GM18505 (cell line): ENCODE measurements around the gene HTR2A.
"Not testable (repeated sequence)": the region's sequence is repeated elsewhere in the genome, so short reads cannot be mapped to it uniquely, and the experiment has no call there.

Experiments used
- ATAC-seq: cut with Tn5 transposase; IDR thresholded peaks from one replicate; pipeline ENCODE4 v1.9.1; 2021; ENCODE audit not compliant: unreplicated experiment
- POLR2A ChIP-seq: IDR thresholded peaks from 4 replicates; pipeline ENCODE4 v1.6.1; 2011; ENCODE audit warnings: borderline replicate concordance; ENCODE audit not compliant: insufficient read depth, insufficient read length; ENCODE audit errors: extremely low read depth

The HTR2A gene

GRCh38 chr13:46816371-46816770 lies 80.5 kb downstream of the HTR2A start:
- ATAC-seq, result no peak
- no peak for TF ChIP-seq POLR2A

- no peak for ATAC-seq
- no peak for TF ChIP-seq POLR2A
Measured at GRCh38 chr13:46812301-46812797, 84.5 kb downstream of the HTR2A start.

DNA sequence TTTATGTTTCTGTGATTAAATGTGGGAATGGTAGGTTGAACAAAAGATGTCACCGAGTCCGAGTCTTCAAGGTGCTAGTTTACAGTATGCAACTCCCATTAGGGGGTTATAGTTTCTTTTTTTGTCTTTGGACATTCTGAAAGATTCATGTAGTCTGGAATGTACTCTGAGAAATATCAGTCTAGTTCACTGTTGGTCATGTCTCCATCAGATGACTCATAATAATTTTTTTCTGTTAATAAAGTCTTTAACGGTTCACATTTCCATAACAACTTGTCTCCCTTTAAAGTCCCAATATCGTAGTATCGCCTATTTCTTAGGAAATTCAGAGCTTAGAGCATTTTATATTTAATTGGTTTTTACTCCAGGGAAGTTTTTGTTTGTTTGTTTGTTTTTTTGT lies 86.4 kb downstream of the HTR2A start:
- no peak for ATAC-seq
- no peak for TF ChIP-seq POLR2A

- ATAC-seq, result not testable (repeated sequence)
Measured at GRCh38 chr13:46804921-46805320, 91.9 kb downstream of the HTR2A start.

DNA sequence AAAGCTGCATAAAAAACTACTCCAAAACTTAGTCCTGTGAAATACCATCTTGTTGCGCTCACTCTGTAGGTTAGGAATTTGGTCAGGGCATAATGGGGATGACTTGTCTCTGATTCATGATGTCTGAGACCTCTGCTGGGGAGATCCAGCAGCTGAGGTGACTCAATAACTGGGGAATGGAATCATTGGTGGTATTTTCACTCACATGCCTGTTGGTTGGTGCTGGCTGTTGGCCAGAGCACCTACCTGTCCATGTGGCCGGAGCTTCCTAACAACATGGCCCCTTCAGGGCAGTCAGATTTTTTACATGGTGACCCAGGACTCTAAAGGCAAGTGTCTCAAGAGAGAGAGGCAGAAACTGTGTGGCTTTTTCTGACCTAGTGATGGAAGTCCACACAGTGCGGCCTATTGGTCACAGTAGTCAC lies 92.5 kb downstream of the HTR2A start:
- ATAC-seq, result no peak
- no peak for TF ChIP-seq POLR2A

DNA sequence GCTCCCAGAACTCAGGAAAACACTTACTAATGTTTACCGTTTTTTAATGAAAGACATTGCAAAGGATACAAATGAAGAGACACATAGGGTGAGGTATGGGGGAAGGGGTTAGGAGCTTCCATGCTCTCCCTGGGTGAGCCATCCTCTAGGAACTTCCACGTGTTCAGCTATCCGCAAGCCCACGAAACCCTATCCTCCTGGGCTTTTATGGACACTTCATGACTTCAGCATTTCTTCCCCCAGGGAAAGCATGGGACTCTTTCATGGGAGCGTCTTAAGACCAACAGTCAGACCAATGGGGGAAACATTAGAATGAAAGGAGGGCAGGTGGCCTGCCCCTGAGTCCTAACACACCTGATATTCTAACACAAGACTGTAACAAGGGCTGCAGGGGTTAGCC lies 93.3 kb downstream of the HTR2A start:
- TF ChIP-seq POLR2A, result no peak
- ATAC-seq, result no peak

DNA sequence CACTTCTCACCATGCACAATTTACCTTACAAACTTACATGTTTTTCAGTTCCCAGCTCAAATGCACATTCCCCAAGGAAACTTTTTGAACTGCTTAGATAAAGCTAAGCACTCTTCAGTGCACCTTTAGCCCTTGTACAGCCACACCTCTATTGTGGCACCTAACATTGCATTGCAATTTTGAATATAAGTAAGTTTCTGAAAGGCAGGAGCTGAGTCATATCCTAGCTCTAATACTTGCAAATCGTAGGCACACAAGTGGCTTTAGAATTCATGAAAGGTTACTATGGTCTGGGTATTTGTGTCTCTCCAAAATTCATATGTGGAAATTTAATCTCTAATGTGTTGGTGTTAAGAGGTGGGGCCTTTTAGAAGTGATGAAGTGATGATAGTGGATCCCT lies 95.0 kb downstream of the HTR2A start:
- ATAC-seq, result no peak
- TF ChIP-seq POLR2A, result no peak

- ATAC-seq, result no peak
- TF ChIP-seq POLR2A, result no peak
Measured at GRCh38 chr13:46799139-46799538, 97.7 kb downstream of the HTR2A start.

DNA sequence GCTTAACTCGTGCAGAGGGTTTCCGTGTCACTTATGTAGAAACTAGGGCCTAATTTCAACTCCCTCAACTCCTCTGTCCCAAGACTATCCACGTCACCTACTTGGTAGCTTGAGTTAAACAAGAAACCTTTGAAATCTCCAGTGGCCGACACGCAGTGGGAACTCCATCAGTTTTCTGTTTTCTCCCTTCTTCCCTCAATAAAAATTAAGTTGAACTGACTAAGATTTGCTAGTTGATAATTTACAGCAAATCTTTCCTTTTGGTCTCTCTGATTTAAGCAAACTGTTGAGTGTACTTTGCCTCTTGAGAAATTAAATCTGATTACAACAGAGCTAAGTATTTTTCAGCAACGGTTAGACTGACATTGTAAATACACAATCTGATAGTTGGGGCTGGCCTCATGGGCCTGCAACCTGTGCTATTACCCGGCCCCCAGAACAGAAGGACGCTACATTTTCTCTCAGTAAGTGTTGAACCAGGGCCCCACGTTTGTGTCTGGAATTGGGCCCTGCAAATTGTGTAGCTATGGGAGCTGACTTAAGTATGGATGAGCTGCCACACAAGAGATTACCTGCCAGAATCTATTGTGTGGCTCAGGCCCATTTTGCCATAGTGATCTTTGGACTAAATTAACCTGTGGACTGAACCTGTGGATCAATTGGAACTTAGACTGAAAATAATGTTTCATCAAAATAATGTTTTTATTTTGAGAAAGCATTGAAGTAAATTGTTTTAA lies 99.2 kb downstream of the HTR2A start:
- TF ChIP-seq POLR2A, result no peak
- no peak for ATAC-seq

DNA sequence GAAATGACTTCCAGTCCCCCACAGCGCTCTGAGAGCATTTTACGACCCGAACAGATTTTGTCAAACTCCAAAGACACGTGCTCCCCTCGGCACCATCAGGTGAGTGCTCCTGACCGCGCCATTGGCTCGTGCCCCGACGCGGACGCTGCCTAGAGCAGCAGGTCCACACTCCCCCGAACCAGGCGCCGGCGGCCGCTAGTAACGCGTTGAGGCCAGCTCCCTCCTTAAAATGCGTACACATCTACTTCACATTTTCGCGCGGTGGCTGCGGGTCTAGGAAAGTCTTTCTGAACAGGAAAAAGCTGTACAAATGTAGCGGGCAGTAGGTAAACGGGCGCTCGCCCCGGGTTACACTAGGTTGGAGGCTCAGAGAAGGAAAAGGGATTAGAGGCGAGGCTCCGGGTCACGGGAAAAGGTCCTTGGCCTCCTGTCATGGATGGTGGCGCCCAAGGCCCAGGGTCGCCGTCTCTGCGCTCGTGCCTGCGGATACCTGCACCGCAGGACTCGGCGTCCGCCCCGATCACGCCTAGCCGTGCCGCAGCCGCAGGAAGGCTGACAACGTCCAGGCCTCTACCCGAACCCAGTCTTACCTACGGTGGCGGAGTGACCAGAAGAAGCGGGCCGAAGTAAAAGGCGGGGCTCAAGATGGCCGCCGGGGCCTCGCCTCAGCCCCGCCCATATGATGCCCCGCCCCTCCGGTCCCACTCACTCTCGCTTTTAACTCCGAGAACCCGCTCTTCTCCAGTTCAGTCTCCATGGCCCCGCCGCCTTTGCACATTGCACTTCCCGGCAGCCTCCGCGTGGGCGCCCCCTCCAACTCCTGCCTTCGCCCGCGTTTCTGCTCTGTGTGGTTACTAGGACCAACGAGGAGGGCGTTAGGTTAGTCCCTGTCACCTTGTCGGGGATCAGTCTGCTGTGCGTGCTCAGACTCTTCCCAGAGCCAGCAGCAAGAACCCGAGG lies 100.1 kb downstream of the HTR2A start, which contains the start of gene ESD:
Gene ESD, minus strand, starts transcription at position 647 of the 960 bp plus-strand sequence. CDS start 5,748 bp downstream, outside the sequence.
- ATAC-seq, result peak; percentile 91
- TF ChIP-seq POLR2A, result peak; percentile 81

- TF ChIP-seq POLR2A, result no peak
- no peak for ATAC-seq
Measured at GRCh38 chr13:46796129-46796514, 100.7 kb downstream of the HTR2A start.

DNA sequence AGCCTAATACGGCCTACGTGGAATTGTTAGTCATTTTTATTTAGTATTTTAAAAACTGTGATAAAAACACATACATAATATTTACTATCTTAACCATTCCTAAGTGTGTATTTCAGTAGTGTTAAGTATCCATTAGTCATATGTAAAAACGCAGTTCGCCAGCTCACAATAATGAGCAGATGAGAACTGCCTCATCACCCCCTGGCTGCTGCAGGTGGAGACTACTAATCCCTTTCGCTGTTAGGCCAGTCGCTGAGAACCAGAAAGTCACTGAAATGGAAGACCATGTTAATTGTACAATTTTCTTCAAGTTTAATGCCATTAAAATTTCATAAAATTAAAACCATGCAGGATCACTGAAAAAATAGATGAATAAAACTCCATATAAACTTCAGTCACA lies 101.5 kb downstream of the HTR2A start:
- no peak for ATAC-seq
- TF ChIP-seq POLR2A, result no peak

DNA sequence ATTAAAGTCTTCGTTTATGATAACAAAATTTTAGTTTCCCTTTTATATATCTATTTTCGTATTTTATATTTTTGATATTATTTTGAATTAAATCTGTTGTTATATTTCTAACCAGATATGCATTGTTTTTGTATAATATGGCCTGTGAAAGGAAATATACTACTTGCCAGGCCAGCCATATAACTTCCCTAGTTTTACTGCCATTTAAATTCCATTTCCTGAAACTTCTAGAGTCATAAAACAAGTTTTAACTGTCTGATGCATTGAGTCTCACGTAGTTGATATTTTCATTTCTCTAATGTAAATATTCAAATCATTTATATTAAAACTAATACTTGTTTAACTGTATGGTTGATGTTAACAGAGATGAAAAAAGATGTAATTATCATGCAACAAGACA lies 113.3 kb downstream of the HTR2A start:
- ATAC-seq, result no peak
- TF ChIP-seq POLR2A, result no peak

- no peak for TF ChIP-seq POLR2A
- ATAC-seq, result no peak
Measured at GRCh38 chr13:46782691-46783090, 114.2 kb downstream of the HTR2A start.
